Measurements from ENCODE around the gene TLCD3A.

- TF ChIP-seq CTCF (conservative IDR thresholded peaks at IDR 0.05; ENCODE audit: low read length) (no peak), EZH2phosphoT487 (IDR thresholded peaks at IDR 0.05; ENCODE audit: borderline replicate concordance, low read depth, low read length) (no peak)
Observed at GRCh38 chr17:728911-729310, 3.5 kb upstream of the TLCD3A start.
